ENCODE data around the gene C3orf18. TPM values are rescaled to one million over a fixed set of nuclear protein-coding genes. Genes with fewer than 3 reads are reported as not detected.

Gene C3orf18
- total and polyA plus RNA-seq, 10 of the 15 experiments (the other 5 are each of a cell fraction or from before 2014, with no cell fraction given): 0.06 to 3.2 (median 0.66) TPM

- BruUV-seq (replicated peaks): no TSS peak
- Histone ChIP-seq H3K4me1 (ENCODE audit: control insufficient read depth, insufficient read depth, low read length) (peaks cover 23% of the 10 kb centered on the region), H4K20me1 (ENCODE audit: control insufficient read depth, insufficient read depth) (no peaks in the 10 kb centered on the region), H3K36me3 (ENCODE audit: control insufficient read depth in 2 of 2, insufficient read depth in 2 of 2, low read length in 1 of 2) (no peaks in the 10 kb centered on the region), H3K27ac (ENCODE audit: control insufficient read depth, insufficient read depth) (no peak overlapping the region), H3K4me2 (ENCODE audit: control insufficient read depth, insufficient read depth) (no peak overlapping the region), H3K9me3 (replicated peaks; ENCODE audit: control insufficient read depth, insufficient read depth, low read length) (no peaks in the 10 kb centered on the region), H2AFZ (ENCODE audit: control insufficient read depth, low read depth, low read length) (no peak overlapping the region), H3K4me3 (no peak overlapping the region), H3K27me3 (replicated peaks in 1 of 2; ENCODE audit: control insufficient read depth in 2 of 2, insufficient read depth in 2 of 2, low read length in 1 of 2) (no peaks in the 10 kb centered on the region), H3K79me2 (ENCODE audit: control insufficient read depth, insufficient read depth, low read length) (peaks cover 4% of the 10 kb centered on the region), H3K9ac (ENCODE audit: control insufficient read depth, insufficient read depth, low read length) (no peak overlapping the region)
- RAD21 ChIA-PET (ENCODE audit: unreplicated experiment): interaction anchor here (0.5 to 12.9 kb wide), 8 partner anchors 13 to 926 kb away, joined by 4 to 244 read pairs (median 13); partner anchors contain the start of genes C3orf18, HEMK1 and MANF
- intact Hi-C loops (cut with micrococcal nuclease; ENCODE audit: unreplicated experiment): loop anchor here (2.0 to 5.0 kb wide), 3 partner anchors 268 to 1067 kb away; no protein-coding TSS in a partner anchor
- ATAC-seq (no peak), FAIRE-seq (no peak), DNase-seq (ENCODE audit: low read depth, low spot score) (no peak)
- TF ChIP-seq RFX5 (IDR thresholded peaks at IDR 0.05; ENCODE audit: low read depth, low read length): no peak
- in situ Hi-C loops (cut with MboI): loop anchor here (5.0 to 25.0 kb wide), 2 partner anchors 762 to 1072 kb away; no protein-coding TSS in a partner anchor
- CTCF ChIA-PET: interaction anchor here (1.2 to 13.9 kb wide), 20 partner anchors 13 to 887 kb away, joined by 3 to 410 read pairs (median 8); partner anchors contain the start of genes C3orf18, DCAF1, HEMK1 and MANF
- WGBS (ENCODE audit: insufficient coverage, insufficient replicate concordance, low lambda C conversion rate, missing lambda C conversion rate): 0% methylated on average over 1 of the region's 1 CpG
- POLR2A ChIA-PET: interaction anchor here (1.1 to 1.5 kb wide), 3 partner anchors 24 to 46 kb away, joined by 4 to 6 read pairs (median 5); partner anchors contain the start of gene HEMK1
- SMC1A ChIA-PET (ENCODE audit: uncharacterized antibody, unreplicated experiment): interaction anchor here (1.1 to 11.4 kb wide), 7 partner anchors 14 to 67 kb away, joined by 3 to 186 read pairs (median 26); partner anchors contain the start of gene HEMK1
These were observed 47.6 kb upstream of the C3orf18 start for GRCh38 chr3:50615190-50615589.

- in situ Hi-C loops (cut with MboI) (loop anchor here (5.0 to 25.0 kb wide), 3 partner anchors 36 to 1074 kb away; no protein-coding TSS in a partner anchor), intact Hi-C loops (cut with micrococcal nuclease; ENCODE audit: unreplicated experiment) (no loop called here)
- H4K20me1 ChIP-seq (ENCODE audit: control insufficient read depth, insufficient read depth): no peaks in the 10 kb centered on the region
- 39% methylated on average over 6 of the region's 6 CpGs for WGBS (ENCODE audit: insufficient coverage, insufficient replicate concordance, low lambda C conversion rate, missing lambda C conversion rate)
- no TSS peak for BruUV-seq (replicated peaks)
- H3K4me2 ChIP-seq (ENCODE audit: control insufficient read depth, insufficient read depth): no peak overlapping the region
- H3K27me3 ChIP-seq (replicated peaks in 1 of 2; ENCODE audit: control insufficient read depth in 2 of 2, insufficient read depth in 2 of 2, low read length in 1 of 2): no peaks in the 10 kb centered on the region
- no peak for FAIRE-seq
- H3K27ac ChIP-seq (ENCODE audit: control insufficient read depth, insufficient read depth): no peak overlapping the region
- ChIA-PET CTCF (interaction anchor here (0.6 to 13.9 kb wide), 22 partner anchors 9 to 777 kb away, joined by 3 to 410 read pairs (median 4); partner anchors contain the start of genes C3orf18 and HEMK1), RAD21 (ENCODE audit: unreplicated experiment) (interaction anchor here (0.8 to 12.9 kb wide), 8 partner anchors 11 to 263 kb away, joined by 3 to 244 read pairs (median 14); partner anchors contain the start of genes C3orf18, CYB561D2, HEMK1 and NPRL2), POLR2A (interaction anchor here (0.6 to 1.7 kb wide), 4 partner anchors 23 to 51 kb away, joined by 3 to 6 read pairs (median 4); partner anchors contain the start of gene C3orf18), SMC1A (ENCODE audit: uncharacterized antibody, unreplicated experiment) (interaction anchor here (1.0 to 11.4 kb wide), 12 partner anchors 11 to 776 kb away, joined by 3 to 186 read pairs (median 5); partner anchors contain the start of genes C3orf18 and HEMK1)
- ATAC-seq: no peak
- DNase-seq (ENCODE audit: low read depth, low spot score): no peak
- H3K9me3 ChIP-seq (replicated peaks; ENCODE audit: control insufficient read depth, insufficient read depth, low read length): no peaks in the 10 kb centered on the region
- H2AFZ ChIP-seq (ENCODE audit: control insufficient read depth, low read depth, low read length): no peak overlapping the region
- no peak overlapping the region for H3K9ac ChIP-seq (ENCODE audit: control insufficient read depth, insufficient read depth, low read length)
- H3K36me3 ChIP-seq (ENCODE audit: control insufficient read depth in 2 of 2, insufficient read depth in 2 of 2, low read length in 1 of 2): no peaks in the 10 kb centered on the region
- H3K4me3 ChIP-seq: no peak overlapping the region
- peaks cover 22% of the 10 kb centered on the region for H3K4me1 ChIP-seq (ENCODE audit: control insufficient read depth, insufficient read depth, low read length)
- H3K79me2 ChIP-seq (ENCODE audit: control insufficient read depth, insufficient read depth, low read length): peaks cover 4% of the 10 kb centered on the region
- TF ChIP-seq SREBF2 (IDR thresholded peaks at IDR 0.05; ENCODE audit: low read length): no peak
- TF ChIP-seq TBL1XR1 (IDR thresholded peaks at IDR 0.05; ENCODE audit: low read depth, low read length): no peak
- no peak for TF ChIP-seq POLR2AphosphoS5 (IDR thresholded peaks at IDR 0.05; ENCODE audit: low read length)
- no peak for TF ChIP-seq SMARCA5 (IDR thresholded peaks at IDR 0.05)
- no peak for TF ChIP-seq WRNIP1 (IDR thresholded peaks at IDR 0.05; ENCODE audit: borderline replicate concordance, low read depth, low read length)
- TF ChIP-seq TCF3 (IDR thresholded peaks at IDR 0.05; ENCODE audit: borderline replicate concordance, insufficient read depth, low read depth, low read length): no peak
- TF ChIP-seq SP1 (IDR thresholded peaks at IDR 0.05; ENCODE audit: low read depth, low read length): no peak
- no peak for TF ChIP-seq ETV6 (conservative IDR thresholded peaks at IDR 0.05 in 1 of 2, IDR thresholded peaks at IDR 0.05 in 1 of 2; ENCODE audit: borderline replicate concordance in 1 of 2, low read depth in 1 of 2)
- no peak for TF ChIP-seq NFXL1 (IDR thresholded peaks at IDR 0.05; ENCODE audit: borderline replicate concordance)
- no peak for TF ChIP-seq YBX1 (IDR thresholded peaks at IDR 0.05)
- no peak for TF ChIP-seq SUZ12 (IDR thresholded peaks at IDR 0.05; ENCODE audit: unreplicated experiment)
- TF ChIP-seq ESRRA (IDR thresholded peaks at IDR 0.05; ENCODE audit: low read length): no peak
These were observed 45.7 kb upstream of the C3orf18 start for GRCh38 chr3:50612970-50613846.
